Muscle of leg (tissue), 11 donors: ENCODE data around the gene VPS4A. TPM values are rescaled to one million over a fixed set of nuclear protein-coding genes. Genes with fewer than 3 reads are reported as not detected.

Source experiments
- DNase-seq: peaks from one replicate; pipeline ENCODE4 v3.0.0; 2013
- H3K27ac ChIP-seq: one replicate; pipeline ENCODE4 v1.5.1; 2013; ENCODE audit warnings: mild to moderate bottlenecking, low read length, control low read depth
- H3K27me3 ChIP-seq: one replicate; pipeline ENCODE4 v1.6.1; 2013; ENCODE audit warnings: low read length; ENCODE audit not compliant: control insufficient read depth, insufficient read depth
- H3K36me3 ChIP-seq: one replicate; pipeline ENCODE4 v1.6.1; 2013; ENCODE audit warnings: low read length; ENCODE audit not compliant: control insufficient read depth, insufficient read depth
- H3K4me1 ChIP-seq: one replicate; pipeline ENCODE4 v1.6.1; 2013; ENCODE audit warnings: low read length; ENCODE audit not compliant: control insufficient read depth, insufficient read depth
- H3K4me3 ChIP-seq: one replicate; pipeline ENCODE4 v1.5.1; 2013; ENCODE audit warnings: low read length, control low read depth
- H3K9me3 ChIP-seq: replicated peaks from 2 replicates; pipeline ENCODE4 v1.6.1; 2013; ENCODE audit warnings: low read depth, low read length; ENCODE audit not compliant: control insufficient read depth
- WGBS: methylation state at CpG from one replicate; pipeline ENCODE4 v1.1.5; 2013; ENCODE audit warnings: missing lambda C conversion rate; ENCODE audit not compliant: insufficient coverage; 5-methylcytosine and 5-hydroxymethylcytosine counted together
- polyA plus RNA-seq, 8 donors: library from polyadenylated mRNA; unstranded; fragments of 120-200 nt; gene quantifications; one replicate each; pipeline versions ENCODE4 v1.2.1 to v1.2.3, GENCODE V29; 2013; ENCODE audit warnings: inconsistent platforms in 1 of 8, low replicate concordance in 1 of 8; ENCODE audit not compliant: insufficient read length in 8 of 8, insufficient read depth in 1 of 8
- total RNA-seq: library from RNA; stranded (reverse); fragments of 120-200 nt; gene quantifications from one replicate; pipeline ENCODE4 v1.2.4, GENCODE V29; 2013

Gene VPS4A
- total and polyA plus RNA-seq, 9 donors: 17.9 to 42.1 (median 36.3) TPM

- 11% methylated on average over 1 of the region's 1 CpG for WGBS
- Histone ChIP-seq H3K4me1 (no peaks in the 10 kb centered on the region), H3K36me3 (peaks cover 17% of the 10 kb centered on the region), H3K27ac (no peak overlapping the region), H3K27me3 (no peaks in the 10 kb centered on the region), H3K4me3 (no peak overlapping the region), H3K9me3 (no peaks in the 10 kb centered on the region)
- no peak for DNase-seq
These were observed 10.0 kb upstream of the VPS4A start for GRCh38 chr16:69301187-69301586.

- H3K36me3 ChIP-seq: peaks cover 17% of the 10 kb centered on the region
- no peak for DNase-seq
- H3K4me3 ChIP-seq: no peak overlapping the region
- 86% methylated on average over 2 of the region's 4 CpGs for WGBS
- no peaks in the 10 kb centered on the region for H3K4me1 ChIP-seq
- H3K27me3 ChIP-seq: no peaks in the 10 kb centered on the region
- no peak overlapping the region for H3K27ac ChIP-seq
- no peaks in the 10 kb centered on the region for H3K9me3 ChIP-seq
These were observed 9.3 kb upstream of the VPS4A start for GRCh38 chr16:69301861-69302260.

GRCh38 chr16:69302301-69302700 lies 8.8 kb upstream of the VPS4A start:
- Histone ChIP-seq H3K9me3 (no peaks in the 10 kb centered on the region), H3K36me3 (peaks cover 17% of the 10 kb centered on the region), H3K4me3 (no peak overlapping the region), H3K4me1 (no peaks in the 10 kb centered on the region), H3K27me3 (no peaks in the 10 kb centered on the region), H3K27ac (no peak overlapping the region)
- no peak for DNase-seq
- WGBS: 92% methylated on average over 2 of the region's 4 CpGs

GRCh38 chr16:69306031-69306430 lies 5.1 kb upstream of the VPS4A start:
- no peak overlapping the region for H3K27ac ChIP-seq
- H3K36me3 ChIP-seq: peaks cover 9% of the 10 kb centered on the region
- no peak overlapping the region for H3K4me3 ChIP-seq
- peaks cover 3% of the 10 kb centered on the region for H3K4me1 ChIP-seq
- H3K9me3 ChIP-seq: no peaks in the 10 kb centered on the region
- no peak for DNase-seq
- no peaks in the 10 kb centered on the region for H3K27me3 ChIP-seq
- no CpG with 5 or more reads among the region's 1 CpG for WGBS

GRCh38 chr16:69307091-69307490 lies 4.1 kb upstream of the VPS4A start:
- Histone ChIP-seq H3K36me3 (no peaks in the 10 kb centered on the region), H3K4me1 (peaks cover 6% of the 10 kb centered on the region), H3K9me3 (no peaks in the 10 kb centered on the region), H3K27me3 (no peaks in the 10 kb centered on the region), H3K27ac (no peak overlapping the region), H3K4me3 (no peak overlapping the region)
- WGBS: no CpG with 5 or more reads among the region's 1 CpG
- DNase-seq: no peak

- Histone ChIP-seq H3K4me1 (peaks cover 9% of the 10 kb centered on the region), H3K4me3 (no peak overlapping the region), H3K27me3 (no peaks in the 10 kb centered on the region), H3K9me3 (no peaks in the 10 kb centered on the region), H3K27ac (no peak overlapping the region), H3K36me3 (no peaks in the 10 kb centered on the region)
- WGBS: 92% methylated on average over 2 of the region's 2 CpGs
- DNase-seq: no peak
These were observed 3.3 kb upstream of the VPS4A start for GRCh38 chr16:69307856-69308255.

- peak; percentile 42 for DNase-seq
- no peaks in the 10 kb centered on the region for H3K9me3 ChIP-seq
- H3K27ac ChIP-seq: no peak overlapping the region
- H3K4me1 ChIP-seq: peaks cover 9% of the 10 kb centered on the region
- H3K36me3 ChIP-seq: peaks cover 8% of the 10 kb centered on the region
- WGBS: 68% methylated on average over 8 of the region's 12 CpGs
- H3K27me3 ChIP-seq: no peaks in the 10 kb centered on the region
- no peak overlapping the region for H3K4me3 ChIP-seq
These were observed 1.8 kb upstream of the VPS4A start for GRCh38 chr16:69309316-69309715.

- Histone ChIP-seq H3K4me1 (peaks cover 9% of the 10 kb centered on the region), H3K36me3 (peaks cover 32% of the 10 kb centered on the region), H3K27me3 (no peaks in the 10 kb centered on the region), H3K9me3 (no peaks in the 10 kb centered on the region), H3K27ac (peak overlapping the region; percentile 59), H3K4me3 (peak overlapping the region; percentile 85)
- peak; percentile 37 for DNase-seq
- 2% methylated on average over 59 of the region's 59 CpGs for WGBS
These were observed 610 bp downstream of the VPS4A start for GRCh38 chr16:69311533-69312387.

- WGBS: no CpG with 5 or more reads among the region's 5 CpGs
- no peaks in the 10 kb centered on the region for H3K27me3 ChIP-seq
- H3K27ac ChIP-seq: no peak overlapping the region
- H3K4me1 ChIP-seq: peaks cover 9% of the 10 kb centered on the region
- no peak overlapping the region for H3K4me3 ChIP-seq
- no peak for DNase-seq
- H3K9me3 ChIP-seq: no peaks in the 10 kb centered on the region
- peaks cover 47% of the 10 kb centered on the region for H3K36me3 ChIP-seq
These were observed 2.3 kb downstream of the VPS4A start for GRCh38 chr16:69313469-69313868.

- DNase-seq: no peak
- Histone ChIP-seq H3K4me3 (no peak overlapping the region), H3K36me3 (peaks cover 57% of the 10 kb centered on the region), H3K27ac (no peak overlapping the region), H3K4me1 (peaks cover 9% of the 10 kb centered on the region), H3K9me3 (no peaks in the 10 kb centered on the region), H3K27me3 (no peaks in the 10 kb centered on the region)
- 89% methylated on average over 8 of the region's 11 CpGs for WGBS
These were observed 3.4 kb downstream of the VPS4A start for GRCh38 chr16:69314534-69314933.
